EH (cell line): ENCODE measurements around the gene C11orf16.
"Not testable (repeated sequence)": the region's sequence is repeated elsewhere in the genome, so short reads cannot be mapped to it uniquely, and the experiment has no call there.

Experiments used
- DNase-seq: peaks from one replicate; pipeline ENCODE4 v3.0.0-alpha.2; 2015; ENCODE audit warnings: low read depth

The C11orf16 gene

GRCh38 chr11:8937159-8937558, 4.4 kb upstream of the C11orf16 start:
- DNase-seq = no peak

GRCh38 chr11:8935789-8936188, 3.0 kb upstream of the C11orf16 start:
- not testable (repeated sequence) for DNase-seq

- peak; percentile 82 for DNase-seq
These were observed 2.2 kb upstream of the C11orf16 start for GRCh38 chr11:8934742-8935488.

GRCh38 chr11:8933931-8934330, 1.2 kb upstream of the C11orf16 start:
- DNase-seq = no peak

- peak; percentile 27 for DNase-seq
These were observed 2.1 kb downstream of the C11orf16 start for GRCh38 chr11:8930456-8931175.

- peak; percentile 70 for DNase-seq
These were observed 3.6 kb downstream of the C11orf16 start for GRCh38 chr11:8928981-8929615.

GRCh38 chr11:8928205-8928604, 4.5 kb downstream of the C11orf16 start:
- no peak for DNase-seq

- no peak for DNase-seq
These were observed 5.5 kb downstream of the C11orf16 start for GRCh38 chr11:8927233-8927632.

GRCh38 chr11:8926236-8926635, 6.5 kb downstream of the C11orf16 start:
- no peak for DNase-seq

GRCh38 chr11:8925711-8926110, 7.0 kb downstream of the C11orf16 start:
- no peak for DNase-seq

GRCh38 chr11:8922691-8923090, 10.1 kb downstream of the C11orf16 start:
- DNase-seq = no peak

- DNase-seq = peak; percentile 96
These were observed 15.5 kb downstream of the C11orf16 start for GRCh38 chr11:8917157-8917825.

- no peak for DNase-seq
These were observed 18.1 kb downstream of the C11orf16 start for GRCh38 chr11:8914661-8915018.

GRCh38 chr11:8913961-8914660, 18.6 kb downstream of the C11orf16 start:
- peak; percentile 47 for DNase-seq

GRCh38 chr11:8911029-8911823, 21.5 kb downstream of the C11orf16 start, which contains the start of gene AKIP1:
TSS of gene AKIP1 (plus strand) at chr11:8911189. CDS start at chr11:8911450, 261 bp downstream.
- peak; percentile 96 for DNase-seq

- DNase-seq = no peak
These were observed 22.1 kb downstream of the C11orf16 start for GRCh38 chr11:8910649-8911026.

GRCh38 chr11:8908099-8908498, 24.6 kb downstream of the C11orf16 start:
- DNase-seq = no peak

- DNase-seq = peak; percentile 13
These were observed 25.6 kb downstream of the C11orf16 start for GRCh38 chr11:8907116-8907515.

- peak; percentile 89 for DNase-seq
These were observed 27.1 kb downstream of the C11orf16 start for GRCh38 chr11:8905528-8906165.

GRCh38 chr11:8899119-8899753, 33.5 kb downstream of the C11orf16 start:
- no peak for DNase-seq
